Loucy (cell line): Measurements from ENCODE around the gene RASSF7.
"Not testable (repeated sequence)": the region's sequence is repeated elsewhere in the genome, so short reads cannot be mapped to it uniquely, and the experiment has no call there.

ENCODE experiments used
- H2AFZ ChIP-seq: fragments of 200-600 bp; sonication (generic); 2 replicates; pipeline ENCODE4 v1.6.0; 2016; ENCODE audit warnings: antibody characterized with exemption, mild to moderate bottlenecking, low read length, moderate library complexity
- H3F3A ChIP-seq: fragments of 200-600 bp; 2 replicates; pipeline ENCODE4 v1.6.0; 2016; ENCODE audit warnings: antibody characterized with exemption, low read depth, mild to moderate bottlenecking
- H3K27me3 ChIP-seq: fragments of 200-600 bp; sonication (generic); 2 replicates; pipeline ENCODE4 v1.6.1; 2014; ENCODE audit warnings: low read length, mild to moderate bottlenecking; ENCODE audit not compliant: insufficient read depth, poor library complexity, severe bottlenecking
- H3K36me3 ChIP-seq: fragments of 200-600 bp; sonication (generic); 2 replicates; pipeline ENCODE4 v1.6.1; 2016; ENCODE audit warnings: low read length; ENCODE audit not compliant: insufficient read depth
- H3K4me1 ChIP-seq: fragments of 200-600 bp; sonication (generic); 2 replicates; pipeline ENCODE4 v1.5.1; 2014; ENCODE audit warnings: low read length, mild to moderate bottlenecking; ENCODE audit not compliant: insufficient read depth, poor library complexity, severe bottlenecking
- H3K4me2 ChIP-seq: fragments of 200-600 bp; sonication (generic); 2 replicates; pipeline ENCODE4 v1.6.0; 2014; ENCODE audit warnings: antibody characterized with exemption, low read length, low read depth, mild to moderate bottlenecking; ENCODE audit not compliant: poor library complexity, severe bottlenecking
- H3K4me3 ChIP-seq: fragments of 200-600 bp; sonication (generic); 2 replicates; pipeline ENCODE4 v1.5.1; 2014; ENCODE audit warnings: low read length, mild to moderate bottlenecking, mixed read lengths; ENCODE audit not compliant: poor library complexity, severe bottlenecking
- H3K79me2 ChIP-seq: fragments of 200-600 bp; sonication (generic); 2 replicates; pipeline ENCODE4 v1.6.1; 2014; ENCODE audit warnings: low read length; ENCODE audit not compliant: insufficient read depth
- H3K9ac ChIP-seq: fragments of 200-600 bp; sonication (generic); 2 replicates; pipeline ENCODE4 v1.6.0; 2014; ENCODE audit warnings: mild to moderate bottlenecking, low read depth, low read length, moderate library complexity; ENCODE audit not compliant: poor library complexity, severe bottlenecking
- H3K9me2 ChIP-seq: fragments of 200-600 bp; sonication (generic); replicated peaks from 2 replicates; pipeline ENCODE4 v1.6.1; 2016; ENCODE audit warnings: low read depth, low read length, mixed read lengths
- H3K9me3 ChIP-seq: fragments of 200-600 bp; sonication (generic); 2 replicates; pipeline ENCODE4 v1.6.1; 2014; ENCODE audit warnings: mild to moderate bottlenecking, antibody characterized with exemption, low read length, low read depth; ENCODE audit not compliant: insufficient read depth
- H4K20me1 ChIP-seq: fragments of 200-600 bp; sonication (generic); 2 replicates; pipeline ENCODE4 v1.6.0; 2014; ENCODE audit warnings: antibody characterized with exemption, low read length, mild to moderate bottlenecking; ENCODE audit not compliant: insufficient read depth, poor library complexity, severe bottlenecking
- CTCF ChIP-seq: fragments of 200-600 bp; sonication (generic); conservative IDR thresholded peaks from 2 replicates; pipeline ENCODE4 v1.5.1; 2014; ENCODE audit warnings: mild to moderate bottlenecking, antibody characterized with exemption, low read length
- EZH2phosphoT487 ChIP-seq: fragments of 200-600 bp; IDR thresholded peaks from 2 replicates; pipeline ENCODE4 v1.6.1; 2018; ENCODE audit warnings: antibody characterized with exemption, mild to moderate bottlenecking, moderate library complexity, borderline replicate concordance

RASSF7 gene

GRCh38 chr11:515131-515530, 45.6 kb upstream of the RASSF7 start:
- Histone ChIP-seq H3K9me2 (no peaks in the 10 kb centered on the region), H3K9ac (no peak overlapping the region), H3K9me3 (no peaks in the 10 kb centered on the region; the same call in 1 of the 2 replicates), H3K4me2 (no peak overlapping the region), H3K27me3 (no peaks in the 10 kb centered on the region), H3K79me2 (no peaks in the 10 kb centered on the region), H3K4me3 (no peak overlapping the region), H3K4me1 (no peaks in the 10 kb centered on the region), H3K36me3 (no peaks in the 10 kb centered on the region), H4K20me1 (no peaks in the 10 kb centered on the region), H2AFZ (no peak overlapping the region), H3F3A (no peaks in the 10 kb centered on the region)
- TF ChIP-seq CTCF (no peak), EZH2phosphoT487 (no peak)

- Histone ChIP-seq H3K4me3 (no peak overlapping the region), H3K4me2 (no peak overlapping the region), H4K20me1 (no peaks in the 10 kb centered on the region), H3K9me3 (no peaks in the 10 kb centered on the region; the same call in 1 of the 2 replicates), H3K27me3 (no peaks in the 10 kb centered on the region), H3K79me2 (no peaks in the 10 kb centered on the region), H3K36me3 (no peaks in the 10 kb centered on the region), H3K9me2 (no peaks in the 10 kb centered on the region), H3K9ac (no peak overlapping the region), H3F3A (no peaks in the 10 kb centered on the region), H2AFZ (no peak overlapping the region), H3K4me1 (no peaks in the 10 kb centered on the region)
- no peak for TF ChIP-seq EZH2phosphoT487
- no peak for TF ChIP-seq CTCF
These were observed 44.4 kb upstream of the RASSF7 start for GRCh38 chr11:516400-516799.

- not testable (repeated sequence) for H3K36me3 ChIP-seq, H3K4me3 ChIP-seq, H3K27me3 ChIP-seq, H3K4me2 ChIP-seq, H2AFZ ChIP-seq, H3K9me2 ChIP-seq, H3K4me1 ChIP-seq, H3K79me2 ChIP-seq, H3F3A ChIP-seq, H3K9me3 ChIP-seq, H3K9ac ChIP-seq, H4K20me1 ChIP-seq
These were observed 43.7 kb upstream of the RASSF7 start for GRCh38 chr11:516918-517685.
